K562 (cell line): ENCODE results near the gene SETD1B. TPM values are rescaled to one million over a fixed set of nuclear protein-coding genes. Genes with fewer than 3 reads are reported as not detected.

Experiments used
- DNMT1 ChIP-seq: fragments of 450-650 bp; IDR thresholded peaks from 2 replicates; pipeline ENCODE4 v1.6.1; 2016; ENCODE audit warnings: antibody characterized with exemption, mild to moderate bottlenecking
- FOXK1 ChIP-seq: sonication (generic); formaldehyde crosslinking; IDR thresholded peaks from 2 replicates; pipeline ENCODE4 v1.8.0; 2022; ENCODE audit warnings: missing genetic modification reagents, mild to moderate bottlenecking, borderline replicate concordance
- HDAC8 ChIP-seq: fragments of 450-650 bp; IDR thresholded peaks from 2 replicates; pipeline ENCODE4 v1.6.1; 2016; ENCODE audit warnings: mild to moderate bottlenecking, missing genetic modification characterization, moderate library complexity, missing compliant biosample characterization
- LCOR ChIP-seq: sonication (generic); formaldehyde crosslinking; IDR thresholded peaks from 2 replicates; pipeline ENCODE4 v1.8.0; 2022; ENCODE audit warnings: mild to moderate bottlenecking, missing genetic modification reagents
- MAFK ChIP-seq: IDR thresholded peaks from 2 replicates; pipeline ENCODE4 v1.6.1; 2011; ENCODE audit warnings: low read length, improper control_type of control experiment
- NELFE ChIP-seq: IDR thresholded peaks from 2 replicates; pipeline ENCODE4 v1.6.1; 2011; ENCODE audit warnings: mild to moderate bottlenecking; ENCODE audit not compliant: insufficient read depth, insufficient read length
- PHB2 ChIP-seq: fragments of 450-650 bp; IDR thresholded peaks from 2 replicates; pipeline ENCODE4 v1.6.1; 2017; ENCODE audit warnings: low read depth
- POLR2AphosphoS2 ChIP-seq: IDR thresholded peaks from 2 replicates; pipeline ENCODE4 v1.6.1; 2012; ENCODE audit warnings: low read length, improper control_type of control experiment
- POLR2AphosphoS5 ChIP-seq: IDR thresholded peaks from 2 replicates; pipeline ENCODE4 v1.6.1; 2011; ENCODE audit warnings: mild to moderate bottlenecking, low read depth, low read length, moderate library complexity; ENCODE audit not compliant: control insufficient read depth, insufficient read depth
- RERE ChIP-seq: sonication (generic); formaldehyde crosslinking; IDR thresholded peaks from 2 replicates; pipeline ENCODE4 v1.8.0; 2023; ENCODE audit warnings: missing genetic modification reagents, mild to moderate bottlenecking, borderline replicate concordance
- SRSF7 ChIP-seq: fragments of 200-400 bp; formaldehyde crosslinking; optimal IDR thresholded peaks from 2 replicates; pipeline ENCODE3; 2017; ENCODE audit warnings: mild to moderate bottlenecking, low read depth, low read length
- XRCC4 ChIP-seq: IDR thresholded peaks from one replicate; pipeline ENCODE4 v1.6.1; 2011; ENCODE audit not compliant: insufficient read depth, insufficient read length; ENCODE audit errors: extremely low read depth
- ZBTB12 ChIP-seq: fragments of 250-450 bp; sonication (Bioruptor Pico); IDR thresholded peaks from 2 replicates; pipeline ENCODE4 v1.4.0; 2020
- ZNF24 ChIP-seq: fragments of 450-650 bp; IDR thresholded peaks from 2 replicates; pipeline ENCODE4 v1.6.1; 2016
- ZNF347 ChIP-seq: fragments of 450-650 bp; formaldehyde crosslinking; IDR thresholded peaks from 2 replicates; pipeline ENCODE4 v1.4.0; 2020; ENCODE audit warnings: low read depth, mild to moderate bottlenecking, moderate library complexity
- polyA plus RNA-seq, 8 experiments: library from polyadenylated mRNA; depleted of rRNA in 4 of 8; stranded (reverse) in 5 of 8; unstranded in 3 of 8; fragments of >200 nt; fragmentation: Nextera tagmentation in 2 of 8; fragmentation: Illumina TruSeq in 1 of 8; extraction: Ambion mirVana in 2 of 8; extraction: Trizol in 1 of 8; gene quantifications; 2 replicates each; pipeline versions ENCODE4 v1.2.1 to v1.2.3, GENCODE V29; 2011 to 2014; ENCODE audit warnings: inconsistent platforms in 1 of 8, missing spikeins in 1 of 8
- total RNA-seq, 7 experiments: library from RNA; depleted of rRNA in 6 of 7; stranded (reverse); fragments of >200 nt in 6 of 7; fragmentation: Illumina TruSeq in 2 of 7; extraction: Trizol in 2 of 7; gene quantifications; 2 replicates each; pipeline versions ENCODE4 v1.2.1 to v1.2.3, GENCODE V29; 2011 to 2021; ENCODE audit warnings: low replicate concordance in 1 of 7
- TF ChIP-seq, protein P1 (sequence below): fragments of 450-650 bp; conservative IDR thresholded peaks from 2 replicates; pipeline ENCODE4 v1.6.1; 2016; ENCODE audit warnings: missing genetic modification characterization, low read depth, mild to moderate bottlenecking, missing compliant biosample characterization, moderate library complexity
- TF ChIP-seq, protein P2 (sequence below): fragments of 250-450 bp; sonication (Bioruptor Pico); IDR thresholded peaks from 2 replicates; pipeline ENCODE4 v1.4.0; 2020; ENCODE audit warnings: borderline replicate concordance

Gene SETD1B
- total and polyA plus RNA-seq, 9 of the 15 experiments (the other 6 are each of a cell fraction or from before 2014, with no cell fraction given) = 0.48 to 26.6 (median 2.3) TPM

GRCh38 chr12:121781998-121782979, 21.5 kb upstream of the SETD1B start (continued):
- TF ChIP-seq NELFE (no peak), POLR2AphosphoS5 (peak; percentile 83), ZBTB12 (CRISPR knock-in tag) (no peak), ZNF24 (no peak), MAFK (no peak), RERE (no peak), FOXK1 (CRISPR knock-in tag) (no peak), PHB2 (no peak), HDAC8 (tag) (no peak), LCOR (0 out of 2 replicates have a peak, but pooled peaks have one; percentile 52), SRSF7 (no peak), XRCC4 (no peak), ZNF347 (no peak), POLR2AphosphoS2 (no peak), DNMT1 (no peak)
- TF ChIP-seq, protein P1, sequence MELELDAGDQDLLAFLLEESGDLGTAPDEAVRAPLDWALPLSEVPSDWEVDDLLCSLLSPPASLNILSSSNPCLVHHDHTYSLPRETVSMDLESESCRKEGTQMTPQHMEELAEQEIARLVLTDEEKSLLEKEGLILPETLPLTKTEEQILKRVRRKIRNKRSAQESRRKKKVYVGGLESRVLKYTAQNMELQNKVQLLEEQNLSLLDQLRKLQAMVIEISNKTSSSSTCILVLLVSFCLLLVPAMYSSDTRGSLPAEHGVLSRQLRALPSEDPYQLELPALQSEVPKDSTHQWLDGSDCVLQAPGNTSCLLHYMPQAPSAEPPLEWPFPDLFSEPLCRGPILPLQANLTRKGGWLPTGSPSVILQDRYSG (tag) = no peak
- TF ChIP-seq, protein P2, sequence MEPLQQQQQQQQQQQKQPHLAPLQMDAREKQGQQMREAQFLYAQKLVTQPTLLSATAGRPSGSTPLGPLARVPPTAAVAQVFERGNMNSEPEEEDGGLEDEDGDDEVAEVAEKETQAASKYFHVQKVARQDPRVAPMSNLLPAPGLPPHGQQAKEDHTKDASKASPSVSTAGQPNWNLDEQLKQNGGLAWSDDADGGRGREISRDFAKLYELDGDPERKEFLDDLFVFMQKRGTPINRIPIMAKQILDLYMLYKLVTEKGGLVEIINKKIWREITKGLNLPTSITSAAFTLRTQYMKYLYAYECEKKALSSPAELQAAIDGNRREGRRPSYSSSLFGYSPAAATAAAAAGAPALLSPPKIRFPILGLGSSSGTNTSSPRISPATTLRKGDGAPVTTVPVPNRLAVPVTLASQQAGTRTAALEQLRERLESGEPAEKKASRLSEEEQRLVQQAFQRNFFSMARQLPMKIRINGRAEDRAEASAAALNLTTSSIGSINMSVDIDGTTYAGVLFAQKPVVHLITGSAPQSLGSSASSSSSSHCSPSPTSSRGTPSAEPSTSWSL (CRISPR knock-in tag) = no peak
